ENCODE measurements around the gene ELF5.

ELF5 gene
- 0 reads per million in 2 donors for total RNA-seq

- DNase-seq = no peak
Measured at GRCh38 chr11:34513682-34514449, at the start of gene ELF5. Gene ELF5 (minus strand): TSS chr11:34513794. CDS start chr11:34505749, 8,045 bp downstream.

GRCh38 chr11:34562976-34563375, 49.4 kb upstream of the ELF5 start:
- no peak for DNase-seq

- no peak for DNase-seq
Measured at GRCh38 chr11:34560511-34560910, 46.9 kb upstream of the ELF5 start.

GRCh38 chr11:34558673-34559072, 45.1 kb upstream of the ELF5 start:
- no peak for DNase-seq

GRCh38 chr11:34558211-34558610, 44.6 kb upstream of the ELF5 start:
- no peak for DNase-seq

- DNase-seq = no peak
Measured at GRCh38 chr11:34552270-34552669, 38.7 kb upstream of the ELF5 start.

- DNase-seq = no peak
Measured at GRCh38 chr11:34549271-34549670, 35.7 kb upstream of the ELF5 start.

- no peak for DNase-seq
Measured at GRCh38 chr11:34548278-34548677, 34.7 kb upstream of the ELF5 start.

GRCh38 chr11:34546511-34547209, 33.1 kb upstream of the ELF5 start:
- no peak for DNase-seq

GRCh38 chr11:34542089-34542488, 28.5 kb upstream of the ELF5 start:
- no peak for DNase-seq

- DNase-seq = no peak
Measured at GRCh38 chr11:34540870-34541269, 27.3 kb upstream of the ELF5 start.

GRCh38 chr11:34537636-34538035, 24.0 kb upstream of the ELF5 start:
- no peak for DNase-seq

- DNase-seq = no peak
Measured at GRCh38 chr11:34536056-34536455, 22.5 kb upstream of the ELF5 start.

GRCh38 chr11:34534826-34535225, 21.2 kb upstream of the ELF5 start:
- DNase-seq = no peak

GRCh38 chr11:34531663-34532062, 18.1 kb upstream of the ELF5 start:
- DNase-seq = no peak

GRCh38 chr11:34530545-34531234, 17.1 kb upstream of the ELF5 start:
- DNase-seq = no peak

- no peak for DNase-seq
Measured at GRCh38 chr11:34529643-34530042, 16.0 kb upstream of the ELF5 start.

GRCh38 chr11:34528072-34528471, 14.5 kb upstream of the ELF5 start:
- DNase-seq = no peak

GRCh38 chr11:34525888-34526657, 12.5 kb upstream of the ELF5 start:
- no peak for DNase-seq

GRCh38 chr11:34525098-34525497, 11.5 kb upstream of the ELF5 start:
- no peak for DNase-seq

GRCh38 chr11:34524696-34525095, 11.1 kb upstream of the ELF5 start:
- DNase-seq = no peak

- DNase-seq = no peak
Measured at GRCh38 chr11:34523053-34523452, 9.5 kb upstream of the ELF5 start.

- no peak for DNase-seq
Measured at GRCh38 chr11:34522188-34522587, 8.6 kb upstream of the ELF5 start.

Data from T-helper 2 cell (primary cell).